GM19023 (cell line): Measurements from ENCODE around the gene RNPS1.

Experiments used
- ATAC-seq: cut with Tn5 transposase; IDR thresholded peaks from one replicate; pipeline ENCODE4 v1.9.1; 2021; ENCODE audit warnings: mild to moderate bottlenecking, moderate library complexity; ENCODE audit not compliant: unreplicated experiment

Gene RNPS1

DNA sequence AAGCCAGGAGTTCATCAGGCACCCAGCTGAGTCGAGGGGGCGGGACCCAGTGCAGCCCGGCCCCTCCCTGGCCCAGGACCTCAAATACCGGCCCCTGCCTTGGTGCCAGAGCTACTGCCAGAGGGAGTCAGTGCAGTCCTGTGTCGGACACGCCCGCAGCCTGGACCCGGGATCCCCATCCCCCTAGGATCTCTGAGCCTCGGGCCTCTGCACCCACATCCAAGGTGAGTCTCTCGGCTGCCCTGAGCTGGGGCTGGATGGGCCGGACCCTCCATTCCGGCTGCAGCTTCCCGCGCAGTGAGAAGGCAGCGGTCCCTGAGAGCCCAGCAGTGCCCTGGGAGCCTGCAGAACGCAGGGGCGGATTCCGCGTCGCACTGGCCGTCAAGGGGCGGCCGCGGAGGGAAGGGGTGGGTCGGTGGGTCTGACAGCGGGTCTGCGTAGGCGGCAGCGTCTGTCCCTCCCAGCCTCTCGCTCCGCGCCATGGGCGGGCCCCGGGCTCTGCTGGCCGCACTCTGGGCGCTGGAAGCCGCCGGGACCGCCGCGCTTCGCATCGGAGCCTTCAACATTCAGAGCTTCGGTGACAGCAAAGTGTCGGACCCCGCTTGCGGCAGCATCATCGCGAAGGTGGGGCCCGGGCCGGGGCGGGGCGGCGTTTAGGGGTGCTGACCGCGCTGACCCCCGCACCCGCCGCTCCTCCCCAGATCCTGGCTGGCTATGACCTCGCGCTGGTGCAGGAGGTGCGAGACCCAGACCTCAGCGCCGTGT, 31.4 kb downstream of the RNPS1 start, which contains the start of gene DNASE1L2:
TSS of gene DNASE1L2 (plus strand) at position 108 of the 765 bp plus-strand sequence. CDS start at position 481, 373 bp downstream.
- ATAC-seq: no peak

DNA sequence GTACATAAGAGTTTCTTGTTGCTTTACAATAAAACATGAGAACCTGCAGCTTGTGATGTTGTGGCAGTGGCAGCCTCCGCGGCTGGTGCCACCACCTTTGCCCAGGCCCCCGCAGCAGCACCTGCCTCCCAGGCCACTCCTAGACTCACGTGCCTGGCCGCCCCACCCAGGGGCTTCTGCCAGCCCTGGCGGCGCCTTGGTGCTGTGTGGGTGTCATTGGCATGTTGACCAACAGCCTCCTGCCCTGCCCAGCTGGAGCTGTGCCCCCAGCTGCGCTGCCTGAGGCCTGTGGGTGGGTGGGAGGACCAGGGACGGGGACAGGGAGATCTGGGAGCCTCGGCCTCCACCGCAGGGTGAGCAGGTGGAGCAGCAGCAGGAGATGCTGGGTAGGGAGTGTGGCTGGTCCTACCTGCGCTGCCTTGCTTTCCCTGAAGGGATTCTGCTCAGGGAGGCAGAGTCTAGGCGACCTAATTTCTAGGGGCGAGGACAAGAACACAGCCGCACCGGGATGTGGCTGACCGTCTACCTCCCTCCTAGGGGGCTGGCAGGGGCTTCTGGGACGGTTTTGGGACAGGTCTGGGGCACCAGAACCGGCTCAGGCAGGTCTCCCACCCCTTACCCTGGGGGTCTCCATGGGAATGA, 32.1 kb downstream of the RNPS1 start:
- no peak for ATAC-seq

DNA sequence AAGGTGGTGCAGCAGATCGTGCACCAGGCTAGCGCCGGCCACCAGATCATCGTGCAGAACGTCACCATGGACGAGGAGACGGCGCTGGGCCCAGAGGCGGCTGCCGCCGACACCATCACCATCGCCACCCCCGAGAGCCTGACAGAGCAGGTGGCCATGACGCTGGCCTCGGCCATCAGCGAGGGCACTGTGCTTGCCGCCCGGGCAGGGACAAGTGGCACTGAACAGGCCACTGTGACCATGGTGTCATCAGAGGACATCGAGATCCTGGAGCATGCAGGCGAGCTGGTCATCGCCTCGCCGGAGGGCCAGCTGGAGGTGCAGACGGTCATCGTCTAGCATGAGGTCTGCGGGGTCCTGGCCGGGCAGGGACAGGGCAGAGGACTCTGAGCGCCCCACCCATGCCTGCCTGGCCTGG, 32.7 kb downstream of the RNPS1 start:
- no peak for ATAC-seq

DNA sequence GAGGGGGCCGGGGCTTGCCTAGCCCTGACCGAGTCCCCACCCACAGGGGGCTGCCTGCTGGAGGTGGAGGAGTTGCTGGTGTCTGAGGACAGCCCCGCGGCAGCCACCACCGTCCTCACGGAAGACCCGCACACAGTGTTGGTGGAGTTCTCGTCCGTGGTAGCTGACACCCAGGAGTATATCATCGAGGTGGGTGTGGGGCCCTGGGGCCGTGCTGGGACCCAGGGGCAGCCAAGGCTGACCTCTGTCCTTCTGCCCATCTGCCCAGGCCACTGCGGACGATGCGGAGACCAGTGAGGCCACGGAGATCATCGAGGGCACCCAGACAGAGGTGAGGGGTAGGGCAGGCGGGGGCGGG, 33.1 kb downstream of the RNPS1 start:
- no peak for ATAC-seq

DNA sequence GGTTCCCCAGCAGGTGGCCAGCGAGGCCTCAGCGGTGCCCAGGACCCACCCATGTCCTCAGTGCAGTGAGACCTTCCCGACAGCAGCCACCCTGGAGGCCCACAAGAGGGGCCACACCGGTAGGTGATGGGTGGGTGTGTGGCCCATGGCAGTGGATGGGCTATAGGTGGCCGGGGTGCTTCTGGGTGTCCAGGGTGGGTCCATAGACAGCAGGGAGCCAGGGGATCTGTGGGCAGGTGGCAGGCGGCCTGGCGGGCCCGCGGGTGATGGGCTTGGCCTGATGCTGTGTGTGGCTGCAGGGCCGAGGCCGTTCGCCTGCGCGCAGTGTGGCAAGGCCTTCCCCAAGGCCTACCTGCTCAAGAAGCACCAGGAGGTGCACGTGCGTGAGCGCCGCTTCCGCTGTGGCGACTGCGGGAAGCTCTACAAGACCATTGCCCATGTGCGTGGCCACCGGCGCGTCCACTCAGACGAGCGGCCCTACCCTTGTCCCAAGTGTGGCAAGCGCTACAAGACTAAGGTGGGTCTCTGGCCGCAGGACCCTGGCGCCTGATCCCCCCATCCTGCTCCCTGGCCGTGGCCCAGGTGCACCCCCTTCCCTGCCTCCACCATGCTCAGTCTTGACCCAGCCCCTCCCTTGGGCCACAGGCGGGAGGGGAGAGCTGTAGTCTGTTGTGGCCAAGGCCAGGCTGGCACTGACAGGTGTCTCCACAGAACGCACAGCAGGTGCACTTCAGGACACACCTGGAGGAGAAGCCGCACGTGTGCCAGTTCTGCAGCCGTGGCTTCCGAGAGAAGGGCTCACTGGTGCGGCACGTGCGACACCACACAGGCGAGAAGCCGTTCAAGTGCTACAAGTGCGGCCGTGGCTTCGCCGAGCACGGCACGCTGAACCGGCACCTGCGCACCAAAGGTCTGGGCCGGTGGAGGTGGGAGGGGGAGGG, 33.8 kb downstream of the RNPS1 start:
- ATAC-seq: no peak

DNA sequence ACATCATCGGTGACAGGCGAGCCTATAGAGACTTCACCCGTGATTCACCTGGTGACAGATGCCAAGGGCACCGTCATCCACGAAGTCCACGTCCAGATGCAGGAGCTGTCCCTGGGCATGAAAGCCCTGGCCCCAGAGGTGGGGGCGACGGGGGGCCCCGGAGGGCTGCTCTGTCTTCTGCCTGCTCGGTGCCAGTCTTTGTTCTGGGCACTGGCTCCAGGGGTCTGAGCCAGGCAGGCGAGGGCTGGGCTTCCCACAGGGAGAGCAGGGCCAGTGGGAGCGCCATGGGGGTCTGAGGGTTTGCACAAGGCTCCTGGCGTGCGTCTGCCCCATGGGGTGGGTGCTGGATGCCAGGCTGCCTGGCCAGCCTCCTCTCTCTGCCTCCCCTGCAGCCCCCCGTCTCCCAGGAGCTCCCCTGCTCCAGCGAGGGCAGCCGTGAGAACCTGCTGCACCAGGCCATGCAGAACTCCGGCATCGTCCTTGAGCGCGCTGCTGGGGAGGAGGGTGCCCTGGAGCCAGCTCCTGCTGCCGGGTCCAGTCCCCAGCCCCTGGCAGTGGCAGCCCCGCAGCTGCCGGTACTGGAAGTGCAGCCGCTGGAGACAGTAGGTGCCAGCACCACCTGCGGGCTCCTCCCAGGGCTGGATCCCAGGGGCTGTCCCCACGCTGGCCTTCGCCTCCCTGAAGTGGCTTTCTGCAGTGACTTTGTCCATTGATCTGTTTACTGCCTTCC, 34.7 kb downstream of the RNPS1 start:
- ATAC-seq: no peak

DNA sequence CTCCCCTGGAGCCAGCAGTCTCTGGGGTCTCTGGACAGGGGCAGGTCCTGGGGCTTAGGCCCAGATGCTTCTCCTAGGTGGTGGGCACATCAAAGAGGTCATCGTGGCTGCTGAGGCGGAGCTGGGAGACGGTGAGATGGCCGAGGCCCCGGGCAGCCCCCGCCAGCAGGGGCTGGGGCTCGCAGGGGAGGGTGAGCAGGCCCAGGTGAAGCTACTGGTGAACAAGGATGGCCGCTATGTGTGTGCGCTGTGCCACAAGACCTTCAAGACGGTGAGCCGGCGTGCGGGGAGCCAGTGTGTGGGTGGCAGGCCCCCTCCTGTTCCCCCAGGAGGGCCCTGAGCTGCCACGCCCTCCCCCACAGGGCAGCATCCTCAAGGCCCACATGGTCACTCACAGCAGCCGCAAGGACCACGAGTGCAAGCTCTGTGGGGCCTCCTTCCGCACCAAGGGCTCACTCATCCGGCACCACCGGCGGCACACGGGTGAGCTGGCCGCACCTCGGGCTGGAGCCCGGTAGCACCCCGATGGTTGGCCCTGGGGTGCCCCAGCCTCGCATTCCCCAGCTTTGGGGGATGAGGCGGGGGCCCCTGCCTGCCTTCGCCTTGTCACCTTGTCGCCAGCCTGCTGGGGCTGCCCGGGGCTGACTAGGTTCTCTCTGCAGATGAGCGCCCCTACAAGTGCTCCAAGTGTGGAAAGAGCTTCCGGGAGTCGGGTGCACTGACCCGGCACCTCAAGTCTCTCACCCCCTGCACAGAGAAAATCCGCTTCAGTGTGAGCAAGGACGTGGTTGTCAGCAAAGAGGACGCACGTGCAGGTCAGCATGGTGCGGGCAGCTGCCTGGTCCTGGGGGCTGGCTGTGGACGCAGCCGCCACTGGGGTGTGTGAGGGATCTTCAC, 35.6 kb downstream of the RNPS1 start:
- ATAC-seq: no peak

DNA sequence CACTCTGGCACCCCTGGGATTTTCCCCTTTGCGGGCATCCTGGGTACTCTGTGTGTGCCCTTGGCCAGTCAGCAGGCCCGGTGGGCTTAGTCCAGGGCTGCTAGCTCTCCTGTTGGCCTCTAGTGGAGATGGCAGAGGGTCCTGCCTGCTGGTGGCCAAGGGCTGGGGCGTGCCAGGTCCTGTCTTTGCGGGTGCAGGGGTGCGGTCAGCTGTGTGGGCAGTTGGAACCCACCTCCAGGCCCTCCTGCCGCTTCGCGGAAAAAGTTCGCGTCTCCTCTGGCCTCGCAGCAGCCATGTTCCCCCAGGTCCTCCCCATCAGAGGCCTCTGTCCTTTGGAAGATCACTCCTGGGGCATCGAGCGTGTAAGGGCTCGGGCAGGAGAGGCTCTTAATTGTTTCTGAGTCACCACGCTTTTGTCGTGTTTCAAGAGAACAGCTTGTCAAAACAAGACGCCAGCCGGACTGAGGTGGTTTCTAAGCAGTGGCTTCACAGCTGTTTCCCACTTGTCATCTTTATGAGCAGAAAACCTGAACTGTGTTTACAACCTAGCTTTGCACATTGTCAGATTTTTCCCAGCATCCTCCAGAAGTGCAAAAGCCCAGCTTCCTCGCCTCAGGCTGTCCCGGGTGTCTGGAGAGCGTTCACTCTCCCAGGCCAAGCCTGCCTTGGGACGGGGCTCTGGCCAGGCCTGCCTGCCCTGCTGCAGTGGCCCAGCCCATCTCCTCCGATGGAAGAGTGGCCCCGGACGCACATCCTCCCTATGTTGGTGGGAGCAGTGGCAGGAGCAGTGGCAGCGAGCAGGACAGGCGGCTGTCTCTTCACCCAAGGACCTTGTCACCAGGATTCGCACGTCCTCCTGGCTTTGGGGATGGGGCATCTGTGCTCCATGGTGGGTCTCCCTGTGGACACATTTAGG, 36.7 kb downstream of the RNPS1 start:
- no peak for ATAC-seq

DNA sequence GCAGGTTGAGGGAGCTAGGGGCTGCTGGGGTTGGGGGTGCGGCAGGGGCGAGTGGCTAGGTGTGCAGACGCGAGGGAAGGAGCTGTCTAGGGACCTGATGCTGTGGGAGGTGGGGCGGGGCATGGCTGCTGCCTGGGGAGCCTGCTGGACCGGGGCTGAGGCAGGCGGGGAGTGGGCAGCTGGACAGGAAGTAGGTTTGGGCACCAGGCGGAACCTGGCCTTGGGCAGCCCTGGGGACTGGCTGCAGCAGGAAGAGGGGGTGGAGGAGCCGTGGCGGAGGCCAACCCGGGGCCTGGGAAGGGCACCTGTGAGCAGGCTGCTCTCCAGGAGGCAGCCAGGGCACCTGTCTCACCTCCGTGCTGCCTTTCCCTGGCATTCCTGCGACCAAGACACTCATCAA, 37.5 kb downstream of the RNPS1 start:
- ATAC-seq: no peak

DNA sequence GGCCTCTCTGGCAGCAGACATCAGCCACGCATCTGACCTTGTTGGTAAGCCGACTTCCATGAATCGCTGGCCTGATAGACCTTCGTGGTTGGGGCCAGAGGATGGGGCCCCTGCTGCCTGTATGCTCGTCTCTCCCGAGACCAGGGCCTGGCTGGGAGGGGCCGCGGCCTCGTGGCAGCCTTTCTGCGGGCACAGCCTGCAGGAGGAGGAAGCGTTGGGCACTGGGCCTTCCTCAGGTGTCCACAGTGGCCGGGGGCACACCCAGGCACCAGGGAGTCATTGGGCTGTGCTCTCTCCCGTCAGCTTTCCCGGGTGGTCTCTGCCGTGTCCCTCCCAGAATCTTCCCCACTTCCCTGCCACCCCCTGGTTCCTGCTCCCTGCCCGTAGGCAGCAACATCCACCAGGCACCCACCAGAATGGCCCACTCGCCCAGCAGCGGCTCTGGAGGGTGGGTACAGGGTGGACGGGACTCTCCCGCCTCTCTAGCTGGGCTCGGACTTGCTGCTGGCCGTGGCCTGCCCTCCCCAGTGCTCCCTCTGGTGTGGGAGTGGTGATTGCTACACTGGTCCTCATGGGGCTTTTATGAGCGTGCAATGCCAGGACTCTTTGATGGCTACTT, 38.2 kb downstream of the RNPS1 start:
- no peak for ATAC-seq

DNA sequence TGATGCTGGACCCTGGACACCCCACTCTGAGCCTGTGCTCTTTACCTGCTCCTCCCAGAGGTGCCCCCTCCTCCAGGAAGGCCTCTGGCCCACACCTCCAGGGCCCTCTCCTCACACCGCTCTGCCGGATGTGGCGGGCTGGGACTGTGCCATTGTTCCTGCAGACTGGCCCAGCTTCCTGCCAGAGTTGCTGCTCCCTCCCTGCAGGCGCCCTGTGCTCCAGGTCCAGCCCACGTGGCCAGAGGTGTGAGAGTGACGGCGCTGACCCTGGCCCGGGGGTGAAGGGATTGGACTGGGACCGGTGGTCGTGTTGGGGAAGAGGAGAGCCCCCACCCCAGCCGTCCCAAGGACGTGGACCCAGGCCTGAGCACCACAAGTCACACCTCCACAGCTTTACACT, 38.8 kb downstream of the RNPS1 start:
- ATAC-seq: no peak

DNA sequence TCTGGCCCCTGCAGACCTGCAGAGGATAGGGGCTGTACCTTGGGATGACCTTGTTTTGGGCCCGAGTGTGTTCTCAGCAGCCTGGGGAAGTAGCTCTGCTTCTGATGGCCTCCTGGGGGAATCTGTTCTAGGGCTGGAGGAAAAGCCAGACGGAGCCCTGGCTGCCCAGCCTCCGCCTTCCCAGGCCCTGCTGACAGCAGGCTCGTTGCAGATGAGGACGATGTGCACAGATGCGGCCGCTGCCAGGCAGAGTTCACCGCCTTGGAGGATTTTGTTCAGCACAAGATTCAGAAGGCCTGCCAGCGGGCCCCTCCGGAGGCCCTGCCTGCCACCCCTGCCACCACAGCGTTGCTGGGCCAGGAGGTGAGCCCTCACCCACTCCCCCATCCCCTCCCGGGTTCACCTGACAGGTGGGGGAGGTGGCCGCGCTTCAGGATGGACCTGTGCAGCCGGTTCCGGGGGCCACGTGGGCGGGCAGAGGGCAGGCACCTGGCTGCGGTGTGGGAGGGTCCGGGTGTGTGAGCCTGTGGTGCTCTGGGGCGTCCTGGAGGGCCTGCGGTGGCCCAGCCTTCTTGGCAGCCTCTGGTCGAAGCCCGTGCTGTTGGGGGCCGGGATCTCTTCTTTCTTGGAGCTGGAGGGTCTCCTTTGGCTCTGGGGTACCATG, 39.6 kb downstream of the RNPS1 start:
- ATAC-seq: no peak

DNA sequence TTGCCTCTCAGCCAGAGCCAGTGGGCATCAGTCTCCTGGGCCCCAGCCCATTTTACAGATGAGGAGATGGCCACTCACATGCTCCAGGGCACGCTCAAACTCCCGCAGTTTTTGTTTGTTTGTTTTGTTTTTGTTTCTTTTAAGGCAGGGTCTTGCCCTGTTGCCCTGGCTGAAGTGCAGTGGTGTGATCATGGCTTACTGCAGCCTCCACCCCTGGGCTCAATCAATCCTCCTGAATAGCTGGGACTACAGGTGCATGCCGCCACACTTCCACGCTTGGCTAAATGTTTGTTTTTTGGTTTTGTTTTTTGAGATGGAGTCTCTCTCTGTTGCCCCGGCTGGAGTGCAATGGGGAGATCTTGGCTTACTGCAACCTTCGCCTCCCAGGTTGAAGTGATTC, 41.0 kb downstream of the RNPS1 start:
- ATAC-seq: no peak

DNA sequence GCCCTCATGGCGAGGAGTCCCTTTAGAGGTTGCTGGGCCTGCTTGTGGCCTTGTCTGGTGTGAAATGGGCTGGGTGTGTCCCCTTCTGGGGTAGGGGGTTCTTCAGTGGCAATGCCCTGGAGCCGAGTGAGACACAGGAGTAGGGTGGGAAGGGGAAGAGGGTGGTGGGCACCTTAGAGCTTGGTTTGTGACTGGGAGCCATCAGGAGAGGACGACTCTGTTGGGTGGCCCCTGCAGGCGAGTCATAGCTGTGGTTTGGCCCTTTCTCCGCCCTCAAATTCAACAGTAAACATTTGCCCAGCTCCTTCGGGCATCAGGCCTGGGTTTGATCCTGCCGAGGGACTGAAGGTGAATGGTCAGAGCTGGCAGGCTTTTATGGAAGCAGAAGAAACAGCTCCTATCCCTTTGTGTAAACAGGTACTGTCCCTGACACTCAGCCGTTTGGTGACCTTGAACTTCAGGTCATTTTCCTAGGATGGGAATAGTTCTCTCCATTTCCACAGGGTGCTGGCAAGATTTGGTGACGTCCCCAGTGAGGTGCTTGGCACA, 41.6 kb downstream of the RNPS1 start:
- no peak for ATAC-seq

DNA sequence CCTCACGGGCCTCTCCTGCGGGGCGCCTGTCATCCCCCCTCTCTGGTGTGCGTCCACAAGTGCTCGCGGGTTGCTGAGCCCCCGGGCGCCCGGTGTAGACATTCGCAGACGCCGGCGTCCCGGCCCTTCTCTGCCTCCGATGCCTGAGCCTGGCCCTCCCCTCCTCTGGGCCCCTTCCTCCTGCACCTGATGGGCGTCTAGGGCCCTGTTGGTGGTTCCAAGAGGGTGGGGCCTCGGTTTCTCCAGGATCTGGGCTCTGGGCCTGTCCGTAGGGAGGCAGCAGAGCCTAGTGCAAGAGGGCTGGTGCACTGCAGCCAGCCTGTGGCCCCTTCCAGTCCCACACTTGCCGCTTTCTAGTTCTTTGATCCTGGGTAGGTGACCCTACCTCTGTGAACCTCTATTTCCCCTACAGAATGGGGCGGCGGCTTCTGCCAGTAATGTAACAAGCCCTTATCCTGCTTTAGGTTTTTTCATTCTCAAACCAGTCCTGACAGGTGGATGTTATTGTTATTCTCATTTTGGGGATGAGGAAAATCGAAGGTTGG, 43.9 kb downstream of the RNPS1 start:
- peak; percentile 15 for ATAC-seq

DNA sequence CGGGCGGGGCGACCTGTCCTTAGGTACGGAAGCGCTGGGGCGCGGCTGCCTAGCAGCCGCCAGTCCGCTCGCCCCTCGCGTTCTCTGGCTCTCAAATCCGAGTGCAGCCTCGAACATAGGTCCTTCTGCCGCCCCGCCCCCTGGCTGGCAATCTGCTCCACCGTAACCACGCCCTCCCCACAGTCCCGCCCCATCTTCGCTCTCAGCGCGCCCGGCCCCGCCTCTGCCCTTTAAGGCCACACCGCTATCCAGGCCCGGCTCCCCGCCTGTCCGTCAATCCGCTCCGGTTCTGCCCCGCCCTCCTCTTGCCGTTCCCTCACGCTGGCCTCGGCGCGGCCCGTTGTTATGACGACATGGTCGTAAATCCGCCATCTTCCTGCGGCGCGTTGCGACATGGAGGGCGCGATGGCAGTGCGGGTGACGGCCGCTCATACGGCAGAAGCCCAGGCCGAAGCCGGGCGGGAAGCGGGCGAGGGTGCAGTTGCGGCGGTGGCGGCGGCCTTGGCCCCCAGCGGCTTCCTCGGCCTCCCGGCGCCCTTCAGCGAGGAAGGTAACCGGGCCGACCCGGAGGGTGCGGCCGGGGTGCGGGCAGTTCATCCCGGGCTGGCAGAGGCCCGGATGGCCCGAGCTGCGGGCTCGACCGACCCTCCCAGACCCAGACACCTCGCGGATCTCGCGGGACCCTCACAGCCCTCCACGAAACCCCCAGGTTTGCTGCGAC, 44.5 kb downstream of the RNPS1 start, which contains the start of gene E4F1:
TSS of gene E4F1 (plus strand) at position 371 of the 721 bp plus-strand sequence. CDS start at position 394, 23 bp downstream.
- ATAC-seq: peak; percentile 95
